Left ventricle myocardium superior (tissue), 1 donor: ENCODE measurements around the gene ICAM5. TPM values are rescaled to one million over a fixed set of nuclear protein-coding genes. Genes with fewer than 3 reads are reported as not detected.
A peak's percentile ranks its signal among the peaks of the same experiment; 100 is the strongest.
"Not testable (repeated sequence)": the region's sequence is repeated elsewhere in the genome, so short reads cannot be mapped to it uniquely, and the experiment has no call there.

Source experiments
- ATAC-seq: fragments of 200-7000 bp; cut with Tn5 transposase; one replicate; pipeline ENCODE4 v1.9.1; 2020; ENCODE audit warnings: mild to moderate bottlenecking, moderate library complexity
- DNase-seq: peaks from one replicate; pipeline ENCODE4 v3.0.0-alpha.2; 2020
- intact Hi-C: fragments of 100-400 bp; cut with micrococcal nuclease; formaldehyde crosslinking; loops from one replicate; pipeline ENCODE4 v1.11.0; 2022
- total RNA-seq: library from RNA; stranded (reverse); fragmentation: NEBNext Ultra II Directional; extraction: Animal tissue kit (Norgen Biotek cat#: 25700); gene quantifications from one replicate; pipeline ENCODE4 v1.2.1, GENCODE V29; 2021
- donor health status: DM: no; HTN: yes; CAD: no; lungs with severe emphysema.

Gene ICAM5
- total RNA-seq, 1 donor from 2014 or later: 0.32 TPM

GRCh38 chr19:10268071-10268470 lies 21.7 kb upstream of the ICAM5 start:
- intact Hi-C loops: loop anchor here (5.0 kb wide), 1 partner anchor 119 kb away; no protein-coding TSS in a partner anchor
- peak; percentile 18 for ATAC-seq
- DNase-seq: peak; percentile 48

- peak; percentile 93 for DNase-seq
- intact Hi-C loops: loop anchor here (5.0 kb wide), 1 partner anchor 118 kb away; no protein-coding TSS in a partner anchor
- ATAC-seq: peak; percentile 85
These were observed 20.2 kb upstream of the ICAM5 start for GRCh38 chr19:10269333-10270179.

- intact Hi-C loops: no loop called here
- ATAC-seq (peak; percentile 64), DNase-seq (peak; percentile 80)
These were observed 19.6 kb upstream of the ICAM5 start for GRCh38 chr19:10270180-10270615.

GRCh38 chr19:10270616-10271394 lies 18.9 kb upstream of the ICAM5 start, which contains the start of gene ICAM1:
Gene ICAM1 (plus strand): TSS chr19:10271120. CDS start chr19:10271160, 40 bp downstream.
- ATAC-seq (peak; percentile 76), DNase-seq (peak; percentile 87)
- intact Hi-C loops: no loop called here

- intact Hi-C loops: no loop called here
- DNase-seq (no peak), ATAC-seq (no peak)
These were observed 18.1 kb upstream of the ICAM5 start for GRCh38 chr19:10271543-10272086.

- ATAC-seq: no peak
- no peak for DNase-seq
- intact Hi-C loops: no loop called here
These were observed 15.2 kb upstream of the ICAM5 start for GRCh38 chr19:10274589-10274988.

- ATAC-seq (no peak), DNase-seq (no peak)
- intact Hi-C loops: no loop called here
These were observed 11.8 kb upstream of the ICAM5 start for GRCh38 chr19:10277795-10278589.

- intact Hi-C loops: no loop called here
- no peak for DNase-seq
- ATAC-seq: no peak
These were observed 10.8 kb upstream of the ICAM5 start for GRCh38 chr19:10278935-10279334.

GRCh38 chr19:10279737-10280442 lies 9.9 kb upstream of the ICAM5 start:
- intact Hi-C loops: loop anchor here (10.0 kb wide), 1 partner anchor 55 kb away; the partner anchor contains the start of genes ICAM3 and RAVER1
- DNase-seq: no peak

GRCh38 chr19:10282043-10282442 lies 7.7 kb upstream of the ICAM5 start:
- not testable (repeated sequence) for ATAC-seq, DNase-seq
- intact Hi-C loops: loop anchor here (10.0 kb wide), 1 partner anchor 53 kb away; the partner anchor contains the start of genes ICAM3 and RAVER1

More at GRCh38 chr19:10279737-10280442, 9.9 kb upstream of the ICAM5 start:
- no peak for ATAC-seq

GRCh38 chr19:10283301-10284064 lies 6.3 kb upstream of the ICAM5 start:
- intact Hi-C loops: loop anchor here (10.0 kb wide), 1 partner anchor 51 kb away; the partner anchor contains the start of genes ICAM3 and RAVER1
- no peak for ATAC-seq

GRCh38 chr19:10284065-10284959 lies 5.4 kb upstream of the ICAM5 start:
- intact Hi-C loops: loop anchor here (10.0 kb wide), 1 partner anchor 50 kb away; the partner anchor contains the start of genes ICAM3 and RAVER1
- ATAC-seq (no peak), DNase-seq (no peak)

More at GRCh38 chr19:10283301-10284064, 6.3 kb upstream of the ICAM5 start:
- no peak for DNase-seq

GRCh38 chr19:10284960-10285278 lies 4.8 kb upstream of the ICAM5 start:
- DNase-seq (no peak), ATAC-seq (no peak)
- intact Hi-C loops: loop anchor here (10.0 kb wide), 1 partner anchor 50 kb away; the partner anchor contains the start of genes ICAM3 and RAVER1

GRCh38 chr19:10285393-10285792 lies 4.4 kb upstream of the ICAM5 start:
- no peak for ATAC-seq

GRCh38 chr19:10286803-10287737 lies 2.7 kb upstream of the ICAM5 start, which contains the start of gene ICAM4:
Gene ICAM4 (plus strand): TSS chr19:10286955. CDS start chr19:10287013, 58 bp downstream.
- intact Hi-C loops: loop anchor here (10.0 kb wide), 1 partner anchor 48 kb away; the partner anchor contains the start of genes ICAM3 and RAVER1
- ATAC-seq (peak; percentile 75), DNase-seq (peak; percentile 89)

More at GRCh38 chr19:10285393-10285792, 4.4 kb upstream of the ICAM5 start:
- intact Hi-C loops: loop anchor here (10.0 kb wide), 1 partner anchor 49 kb away; the partner anchor contains the start of genes ICAM3 and RAVER1
- no peak for DNase-seq
